ENCODE data around the gene SIMC1.

DNA sequence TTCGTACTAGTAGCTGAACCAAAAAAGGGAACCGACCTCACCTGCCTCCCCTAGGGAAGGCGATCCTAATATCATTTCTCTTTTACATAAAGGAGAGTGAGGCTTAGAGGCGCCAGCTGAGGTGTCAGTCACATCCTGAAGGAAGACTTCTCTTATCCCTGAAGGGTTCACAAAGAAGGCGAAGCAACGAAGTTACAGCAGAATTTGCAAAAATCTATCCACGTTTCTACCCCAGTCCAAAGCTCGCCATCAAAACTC lies 123.9 kb downstream of the SIMC1 start:
- TF ChIP-seq JUN (IDR thresholded peaks at IDR 0.05; ENCODE audit: borderline replicate concordance, insufficient read depth, insufficient read length, low read depth) = no peak
- no peak for TF ChIP-seq GATA2 (IDR thresholded peaks at IDR 0.05; ENCODE audit: insufficient read depth, insufficient read length, low read depth, low read length)
- TF ChIP-seq, protein P1, sequence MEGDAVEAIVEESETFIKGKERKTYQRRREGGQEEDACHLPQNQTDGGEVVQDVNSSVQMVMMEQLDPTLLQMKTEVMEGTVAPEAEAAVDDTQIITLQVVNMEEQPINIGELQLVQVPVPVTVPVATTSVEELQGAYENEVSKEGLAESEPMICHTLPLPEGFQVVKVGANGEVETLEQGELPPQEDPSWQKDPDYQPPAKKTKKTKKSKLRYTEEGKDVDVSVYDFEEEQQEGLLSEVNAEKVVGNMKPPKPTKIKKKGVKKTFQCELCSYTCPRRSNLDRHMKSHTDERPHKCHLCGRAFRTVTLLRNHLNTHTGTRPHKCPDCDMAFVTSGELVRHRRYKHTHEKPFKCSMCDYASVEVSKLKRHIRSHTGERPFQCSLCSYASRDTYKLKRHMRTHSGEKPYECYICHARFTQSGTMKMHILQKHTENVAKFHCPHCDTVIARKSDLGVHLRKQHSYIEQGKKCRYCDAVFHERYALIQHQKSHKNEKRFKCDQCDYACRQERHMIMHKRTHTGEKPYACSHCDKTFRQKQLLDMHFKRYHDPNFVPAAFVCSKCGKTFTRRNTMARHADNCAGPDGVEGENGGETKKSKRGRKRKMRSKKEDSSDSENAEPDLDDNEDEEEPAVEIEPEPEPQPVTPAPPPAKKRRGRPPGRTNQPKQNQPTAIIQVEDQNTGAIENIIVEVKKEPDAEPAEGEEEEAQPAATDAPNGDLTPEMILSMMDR (IDR thresholded peaks at IDR 0.05; ENCODE audit: extremely low read depth in 1 of 2, insufficient read depth in 1 of 2, low read depth in 1 of 2, low read length in 2 of 2) = no peak
- TF ChIP-seq POLR2A (IDR thresholded peaks at IDR 0.05; ENCODE audit: low read depth, low read length) = no peak
- TF ChIP-seq, protein P2, sequence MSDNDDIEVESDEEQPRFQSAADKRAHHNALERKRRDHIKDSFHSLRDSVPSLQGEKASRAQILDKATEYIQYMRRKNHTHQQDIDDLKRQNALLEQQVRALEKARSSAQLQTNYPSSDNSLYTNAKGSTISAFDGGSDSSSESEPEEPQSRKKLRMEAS (IDR thresholded peaks at IDR 0.05; ENCODE audit: insufficient read depth, insufficient read length) = no peak
- TF ChIP-seq MYC (IDR thresholded peaks at IDR 0.05; ENCODE audit: low read depth, low read length) = no peak

Data from endothelial cell of umbilical vein (primary cell).